Measurements from ENCODE around the gene FIGLA.

Gene FIGLA, protein sequence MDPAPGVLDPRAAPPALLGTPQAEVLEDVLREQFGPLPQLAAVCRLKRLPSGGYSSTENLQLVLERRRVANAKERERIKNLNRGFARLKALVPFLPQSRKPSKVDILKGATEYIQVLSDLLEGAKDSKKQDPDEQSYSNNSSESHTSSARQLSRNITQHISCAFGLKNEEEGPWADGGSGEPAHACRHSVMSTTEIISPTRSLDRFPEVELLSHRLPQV

DNA sequence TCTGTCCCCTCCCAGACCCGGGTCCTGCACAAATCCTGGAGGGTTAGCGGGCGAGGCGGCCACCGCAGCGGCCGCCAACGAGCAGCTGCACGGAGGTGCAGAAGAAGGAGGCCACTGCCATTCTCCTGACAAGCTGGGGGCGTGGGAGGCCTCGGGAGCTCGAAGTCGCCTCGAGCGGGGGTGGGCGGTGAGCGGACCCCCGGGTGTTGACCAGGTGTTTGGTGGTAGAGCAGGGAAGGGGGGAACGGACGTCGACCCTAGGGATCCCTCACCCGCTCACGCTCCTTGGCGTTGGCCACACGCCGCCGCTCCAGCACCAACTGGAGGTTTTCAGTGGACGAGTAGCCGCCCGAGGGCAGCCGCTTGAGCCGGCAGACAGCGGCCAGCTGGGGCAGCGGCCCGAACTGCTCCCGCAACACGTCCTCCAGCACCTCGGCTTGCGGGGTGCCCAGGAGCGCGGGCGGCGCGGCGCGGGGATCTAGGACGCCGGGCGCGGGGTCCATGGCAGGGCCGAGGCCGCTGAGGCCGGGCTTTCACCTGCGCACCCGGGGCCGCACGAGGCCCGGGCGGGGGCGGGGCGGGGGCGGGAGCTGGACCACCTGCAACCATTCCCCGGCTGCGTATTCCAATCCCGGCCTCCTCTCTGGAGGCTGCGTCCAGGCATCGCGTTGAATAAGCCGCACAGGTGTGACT, at the start of gene FIGLA:
TSS of gene FIGLA (minus strand) at position 508 of the 693 bp plus-strand sequence. CDS start at position 503, 5 bp downstream.
- TF ChIP-seq, protein P1, sequence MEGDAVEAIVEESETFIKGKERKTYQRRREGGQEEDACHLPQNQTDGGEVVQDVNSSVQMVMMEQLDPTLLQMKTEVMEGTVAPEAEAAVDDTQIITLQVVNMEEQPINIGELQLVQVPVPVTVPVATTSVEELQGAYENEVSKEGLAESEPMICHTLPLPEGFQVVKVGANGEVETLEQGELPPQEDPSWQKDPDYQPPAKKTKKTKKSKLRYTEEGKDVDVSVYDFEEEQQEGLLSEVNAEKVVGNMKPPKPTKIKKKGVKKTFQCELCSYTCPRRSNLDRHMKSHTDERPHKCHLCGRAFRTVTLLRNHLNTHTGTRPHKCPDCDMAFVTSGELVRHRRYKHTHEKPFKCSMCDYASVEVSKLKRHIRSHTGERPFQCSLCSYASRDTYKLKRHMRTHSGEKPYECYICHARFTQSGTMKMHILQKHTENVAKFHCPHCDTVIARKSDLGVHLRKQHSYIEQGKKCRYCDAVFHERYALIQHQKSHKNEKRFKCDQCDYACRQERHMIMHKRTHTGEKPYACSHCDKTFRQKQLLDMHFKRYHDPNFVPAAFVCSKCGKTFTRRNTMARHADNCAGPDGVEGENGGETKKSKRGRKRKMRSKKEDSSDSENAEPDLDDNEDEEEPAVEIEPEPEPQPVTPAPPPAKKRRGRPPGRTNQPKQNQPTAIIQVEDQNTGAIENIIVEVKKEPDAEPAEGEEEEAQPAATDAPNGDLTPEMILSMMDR (IDR thresholded peaks at IDR 0.05; ENCODE audit: control extremely low read depth, extremely low read depth, low read depth, missing control alignments): no peak
- ChIA-PET CTCF (interaction anchor here (1.0 to 2.7 kb wide), 5 partner anchors 16 to 130 kb away, joined by 3 to 14 read pairs (median 7); no protein-coding TSS in a partner anchor), POLR2A (no interaction called here)
- DNase-seq (ENCODE audit: extremely low spot score): no peak

DNA sequence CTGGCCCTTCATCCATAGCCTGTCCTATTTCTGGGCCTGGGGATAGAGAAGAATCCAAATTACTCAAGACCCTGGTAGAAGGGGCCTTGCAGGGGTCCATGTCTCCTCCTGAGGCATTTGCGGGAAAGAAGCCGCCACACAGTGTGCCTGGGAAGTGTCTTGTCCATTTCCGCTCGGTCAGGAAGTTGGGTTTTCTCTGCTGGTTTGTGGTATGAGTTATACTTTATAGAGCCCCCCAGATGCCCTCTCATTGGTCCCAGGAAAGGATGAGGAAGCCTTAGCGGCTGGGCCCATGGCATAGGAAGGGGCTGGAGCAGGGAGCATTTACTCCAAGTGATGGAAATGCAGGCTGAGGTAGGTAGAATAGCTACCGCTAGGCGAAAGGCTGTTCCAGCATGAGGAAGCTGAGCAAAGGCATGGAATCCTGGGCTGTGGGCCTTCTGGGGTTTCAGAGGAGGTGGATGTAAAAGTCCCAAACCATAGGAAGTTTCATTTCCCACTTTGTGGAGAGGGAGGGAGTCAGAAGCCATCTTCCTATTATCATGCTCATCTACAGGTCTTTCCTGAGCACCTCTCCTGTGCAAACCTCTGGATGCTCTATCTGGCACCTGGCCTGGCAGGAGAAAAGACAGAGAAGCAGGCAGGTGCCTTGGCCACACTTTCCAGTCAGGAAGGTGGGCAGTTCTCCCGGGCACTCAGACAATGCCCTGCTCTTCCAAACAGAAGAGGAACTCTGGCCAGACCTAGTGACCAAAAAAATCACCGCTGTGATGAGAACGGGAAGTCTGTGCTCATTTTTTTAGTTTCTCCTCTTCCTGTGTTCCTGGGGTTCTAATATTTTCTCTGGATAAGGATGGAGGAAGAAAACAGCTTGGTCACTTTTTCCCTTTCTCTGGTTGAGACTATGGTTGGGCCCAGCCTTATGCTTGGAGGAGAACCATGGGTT, 47.8 kb upstream of the FIGLA start:
- no peak for DNase-seq (ENCODE audit: extremely low spot score)
- CTCF ChIA-PET: interaction anchor here (1.1 kb wide), 1 partner anchor 35 kb away, joined by 3 read pairs; no protein-coding TSS in a partner anchor
- POLR2A ChIA-PET: no interaction called here
- TF ChIP-seq, protein P1 (IDR thresholded peaks at IDR 0.05; ENCODE audit: control extremely low read depth, extremely low read depth, low read depth, missing control alignments): no peak

DNA sequence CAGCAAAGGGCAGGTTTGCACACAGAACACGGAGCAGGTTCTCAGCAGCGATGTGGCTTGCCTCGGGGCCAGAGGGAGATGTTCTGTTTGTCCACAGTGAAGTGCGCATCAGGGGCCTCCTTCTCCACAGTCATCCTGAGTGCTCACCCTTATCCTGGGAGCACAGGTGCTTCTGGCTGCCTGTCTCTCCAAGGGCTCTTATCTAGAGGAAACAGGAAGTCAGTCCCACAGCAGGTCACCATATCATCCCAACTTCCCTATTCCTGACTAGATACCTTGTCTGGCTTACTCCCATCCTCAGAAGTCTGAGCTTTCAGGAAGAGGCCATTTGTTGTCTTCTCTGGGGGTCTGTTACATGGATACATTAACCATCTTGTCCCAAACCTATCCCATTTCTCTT, 45.2 kb upstream of the FIGLA start, which contains the start of gene CD207:
TSS of gene CD207 (minus strand) at position 174 of the 400 bp plus-strand sequence. CDS start at position 134, 40 bp downstream.
- TF ChIP-seq, protein P1 (IDR thresholded peaks at IDR 0.05; ENCODE audit: control extremely low read depth, extremely low read depth, low read depth, missing control alignments): no peak
- ChIA-PET CTCF (no interaction called here), POLR2A (no interaction called here)

DNA sequence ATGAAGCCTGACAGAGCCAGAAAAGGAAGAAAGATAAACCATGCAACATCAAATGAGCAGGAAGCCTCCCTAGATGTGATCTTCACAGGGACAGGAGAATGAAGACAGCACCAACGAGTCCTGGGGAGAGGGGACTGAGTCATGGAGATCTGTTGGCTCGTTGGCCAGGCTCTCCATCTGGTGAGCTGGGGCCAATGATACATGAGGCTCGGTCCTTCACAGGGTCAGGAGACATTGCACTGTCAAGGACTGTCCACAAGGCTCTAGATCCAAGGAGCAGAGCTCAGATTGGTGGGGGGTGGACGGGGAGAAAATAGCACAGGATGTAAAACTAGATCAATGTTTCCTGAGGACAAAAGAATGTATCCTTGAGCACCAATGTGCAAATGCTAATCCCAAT, 44.4 kb upstream of the FIGLA start:
- no peak for DNase-seq (ENCODE audit: extremely low spot score)
- ChIA-PET POLR2A (no interaction called here), CTCF (no interaction called here)
- TF ChIP-seq, protein P1 (IDR thresholded peaks at IDR 0.05; ENCODE audit: control extremely low read depth, extremely low read depth, low read depth, missing control alignments): no peak

More for the DNA sequence above, 45.2 kb upstream of the FIGLA start, which contains the start of gene CD207:
- no peak for DNase-seq (ENCODE audit: extremely low spot score)

DNA sequence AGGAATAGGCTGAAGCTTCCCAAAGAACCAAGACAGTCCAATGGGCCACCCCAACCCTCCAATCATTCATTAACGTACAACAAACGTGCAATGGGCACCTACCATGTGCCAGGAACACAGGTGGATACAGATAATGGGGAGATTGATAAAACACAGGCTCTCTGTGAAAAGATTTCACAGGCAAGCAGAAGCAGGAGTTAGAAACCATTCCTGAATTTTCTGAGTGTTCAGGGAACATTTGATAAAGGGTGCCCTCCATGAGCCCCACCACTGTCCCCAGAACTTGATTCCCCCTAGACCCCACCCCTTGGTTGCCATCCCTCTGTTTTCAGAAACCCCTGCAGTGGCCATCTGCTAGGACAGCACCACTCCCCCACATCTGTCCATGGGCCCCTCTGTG, 43.7 kb upstream of the FIGLA start:
- TF ChIP-seq, protein P1 (IDR thresholded peaks at IDR 0.05; ENCODE audit: control extremely low read depth, extremely low read depth, low read depth, missing control alignments): no peak
- POLR2A ChIA-PET: no interaction called here
- DNase-seq (ENCODE audit: extremely low spot score): no peak
- CTCF ChIA-PET: interaction anchor here (1.1 kb wide), 1 partner anchor 7 kb away, joined by 3 read pairs; no protein-coding TSS in a partner anchor

DNA sequence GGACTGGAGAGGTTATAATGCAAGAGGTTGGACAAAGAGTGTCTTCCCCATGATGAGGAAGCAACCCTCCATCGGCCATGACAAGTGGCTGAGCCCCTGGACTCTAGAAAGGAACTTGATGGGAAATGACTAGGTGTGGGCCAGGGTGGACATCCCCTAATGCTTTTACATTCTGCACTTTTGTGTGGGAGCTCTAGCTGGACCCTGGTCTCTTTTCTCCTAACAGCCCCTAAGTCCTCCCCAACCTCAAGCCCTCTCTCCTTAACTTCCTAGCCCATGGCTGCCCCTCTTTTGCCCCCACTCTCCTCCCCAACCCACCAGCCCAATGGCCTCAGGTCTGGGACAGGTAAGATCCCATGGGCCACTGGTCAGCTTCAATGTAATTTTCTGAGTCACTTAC, 42.8 kb upstream of the FIGLA start:
- CTCF ChIA-PET: interaction anchor here (1.1 kb wide), 1 partner anchor 8 kb away, joined by 3 read pairs; no protein-coding TSS in a partner anchor
- POLR2A ChIA-PET: no interaction called here
- TF ChIP-seq, protein P1 (IDR thresholded peaks at IDR 0.05; ENCODE audit: control extremely low read depth, extremely low read depth, low read depth, missing control alignments): no peak
- DNase-seq (ENCODE audit: extremely low spot score): no peak

Data from GM10248 (cell line).